Suprapubic skin (tissue), 3 donors: ENCODE measurements around the gene THEM4.

ENCODE experiments used
- POLR2A ChIP-seq, 2 donors: fragments of 450-650 bp; IDR thresholded peaks; one replicate each; pipeline ENCODE4 v1.6.1; 2017; ENCODE audit warnings: antibody characterized with exemption in 2 of 2, mild to moderate bottlenecking in 2 of 2, moderate library complexity in 2 of 2
- TF ChIP-seq, protein P1 (sequence below), 2 donors: fragments of 200-600 bp in 1 of 2; fragments of 450-650 bp in 1 of 2; sonication (generic) in 1 of 2; IDR thresholded peaks; one replicate each; pipeline ENCODE4 v1.5.1; 2016 to 2019; ENCODE audit warnings: antibody characterized with exemption in 2 of 2, mild to moderate bottlenecking in 1 of 2, moderate library complexity in 1 of 2

DNA sequence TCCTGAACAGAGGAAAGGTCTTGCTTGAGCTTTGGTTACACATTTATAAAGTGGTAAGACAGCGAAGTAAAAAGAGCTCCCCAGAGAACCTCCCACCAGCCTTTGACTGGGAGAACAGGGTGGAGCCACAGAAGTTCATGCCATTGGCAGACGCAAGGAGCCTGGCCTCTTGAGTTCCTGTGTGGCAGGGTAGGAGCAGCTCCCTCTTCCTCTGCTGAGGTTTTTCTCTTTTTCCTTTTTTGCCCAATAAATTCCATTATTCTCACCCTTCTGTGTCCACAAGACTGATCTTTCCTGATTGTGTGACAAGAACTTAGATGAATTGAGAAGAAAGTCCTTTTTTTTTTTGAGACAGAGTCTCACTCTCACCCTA, 4.3 kb downstream of the THEM4 start:
- TF ChIP-seq, protein P1, sequence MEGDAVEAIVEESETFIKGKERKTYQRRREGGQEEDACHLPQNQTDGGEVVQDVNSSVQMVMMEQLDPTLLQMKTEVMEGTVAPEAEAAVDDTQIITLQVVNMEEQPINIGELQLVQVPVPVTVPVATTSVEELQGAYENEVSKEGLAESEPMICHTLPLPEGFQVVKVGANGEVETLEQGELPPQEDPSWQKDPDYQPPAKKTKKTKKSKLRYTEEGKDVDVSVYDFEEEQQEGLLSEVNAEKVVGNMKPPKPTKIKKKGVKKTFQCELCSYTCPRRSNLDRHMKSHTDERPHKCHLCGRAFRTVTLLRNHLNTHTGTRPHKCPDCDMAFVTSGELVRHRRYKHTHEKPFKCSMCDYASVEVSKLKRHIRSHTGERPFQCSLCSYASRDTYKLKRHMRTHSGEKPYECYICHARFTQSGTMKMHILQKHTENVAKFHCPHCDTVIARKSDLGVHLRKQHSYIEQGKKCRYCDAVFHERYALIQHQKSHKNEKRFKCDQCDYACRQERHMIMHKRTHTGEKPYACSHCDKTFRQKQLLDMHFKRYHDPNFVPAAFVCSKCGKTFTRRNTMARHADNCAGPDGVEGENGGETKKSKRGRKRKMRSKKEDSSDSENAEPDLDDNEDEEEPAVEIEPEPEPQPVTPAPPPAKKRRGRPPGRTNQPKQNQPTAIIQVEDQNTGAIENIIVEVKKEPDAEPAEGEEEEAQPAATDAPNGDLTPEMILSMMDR (IDR thresholded peaks at IDR 0.05), result no peak
- TF ChIP-seq POLR2A (IDR thresholded peaks at IDR 0.05), result no peak
